SU-DHL-6 (cell line): ENCODE data around the gene P2RY14.

Experiments used
- H2AFZ ChIP-seq: fragments of 200-600 bp; sonication (generic); 2 replicates; pipeline ENCODE4 v1.6.1; 2014; ENCODE audit warnings: low read depth, mild to moderate bottlenecking, moderate library complexity, mixed read lengths, antibody characterized with exemption, low read length; ENCODE audit not compliant: severe bottlenecking
- H3F3A ChIP-seq: fragments of 200-600 bp; shearing (Covaris generic); 2 replicates; pipeline ENCODE4 v1.6.0; 2016; ENCODE audit warnings: antibody characterized with exemption, mild to moderate bottlenecking; ENCODE audit not compliant: insufficient read depth
- H3K27ac ChIP-seq: fragments of 200-600 bp; sonication (generic); 2 replicates; pipeline ENCODE4 v1.5.1; 2016; ENCODE audit warnings: low read depth, mild to moderate bottlenecking, low read length, moderate library complexity, mixed read lengths
- H3K27me3 ChIP-seq: fragments of 200-600 bp; sonication (generic), shearing (Covaris generic); 2 replicates; pipeline ENCODE4 v1.6.0; 2014; ENCODE audit warnings: mild to moderate bottlenecking, low read length
- H3K36me3 ChIP-seq: fragments of 200-600 bp; sonication (generic); 2 replicates; pipeline ENCODE4 v1.6.1; 2014; ENCODE audit warnings: mild to moderate bottlenecking, low read length, mixed read lengths
- H3K4me2 ChIP-seq: fragments of 300-600, 200-600 bp; shearing (Covaris generic), sonication (generic); 2 replicates; pipeline ENCODE4 v1.6.0; 2014; ENCODE audit warnings: low read length, low read depth, mild to moderate bottlenecking; ENCODE audit not compliant: poor library complexity, severe bottlenecking
- H3K4me3 ChIP-seq: fragments of 200-600 bp; sonication (generic); 2 replicates; pipeline ENCODE4 v1.5.1; 2014; ENCODE audit warnings: antibody characterized with exemption, low read length, mild to moderate bottlenecking, mixed read lengths; ENCODE audit not compliant: insufficient read depth, poor library complexity, severe bottlenecking
- H3K79me2 ChIP-seq: fragments of 200-600 bp; sonication (generic); 2 replicates; pipeline ENCODE4 v1.6.1; 2014; ENCODE audit warnings: mild to moderate bottlenecking, low read length, moderate library complexity; ENCODE audit not compliant: insufficient read depth
- H3K9ac ChIP-seq: fragments of 200-600 bp; sonication (generic); 2 replicates; pipeline ENCODE4 v1.7.0; 2014; ENCODE audit warnings: mild to moderate bottlenecking, low read length
- H3K9me2 ChIP-seq: fragments of 200-600 bp; sonication (generic); replicated peaks from 2 replicates; pipeline ENCODE4 v1.6.1; 2014; ENCODE audit warnings: low read length; ENCODE audit not compliant: insufficient read depth
- H3K9me3 ChIP-seq: fragments of 200-600 bp; sonication (generic); 2 replicates; pipeline ENCODE4 v1.6.1; 2014; ENCODE audit warnings: low read length, mixed read lengths; ENCODE audit not compliant: insufficient read depth
- H4K20me1 ChIP-seq: fragments of 200-600 bp; sonication (generic); 2 replicates; pipeline ENCODE4 v1.6.1; 2014; ENCODE audit warnings: low read depth, mild to moderate bottlenecking, antibody characterized with exemption, low read length, moderate library complexity, mixed read lengths
- EZH2phosphoT487 ChIP-seq: fragments of 200-600 bp; sonication (generic), shearing (Covaris generic); conservative IDR thresholded peaks from 2 replicates; pipeline ENCODE4 v1.6.1; 2018; ENCODE audit warnings: mild to moderate bottlenecking, antibody characterized with exemption, low read length, moderate library complexity, mixed read lengths
- TF ChIP-seq, protein P1 (sequence below): fragments of 200-600 bp; sonication (generic); IDR thresholded peaks from one replicate; pipeline ENCODE4 v1.5.1; 2017; ENCODE audit warnings: antibody characterized with exemption, mild to moderate bottlenecking, low read length, moderate library complexity; ENCODE audit not compliant: insufficient read depth, poor library complexity, severe bottlenecking

Gene P2RY14

DNA sequence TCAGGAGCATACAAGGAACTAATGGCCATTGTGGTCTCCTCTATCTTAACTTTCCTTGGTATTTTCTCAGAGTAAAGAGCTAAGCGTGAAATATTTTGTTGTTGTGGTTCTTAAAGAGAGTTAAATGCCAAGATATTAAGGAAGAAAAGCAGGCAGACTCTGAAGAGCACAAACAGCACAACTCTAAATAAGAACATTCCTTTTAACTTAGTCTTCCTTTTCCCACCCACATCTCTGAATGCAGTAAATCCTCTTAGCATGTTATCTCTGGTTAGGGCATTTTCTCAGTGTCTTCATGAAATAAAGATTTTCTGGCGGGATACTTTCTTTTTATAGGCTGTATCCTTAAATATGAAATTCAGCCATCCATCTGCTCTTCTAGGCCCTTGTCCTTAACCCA is 36.8 kb upstream of the P2RY14 start:
- H3K36me3 ChIP-seq, result no peaks in the 10 kb centered on the region
- H3K79me2 ChIP-seq, result no peaks in the 10 kb centered on the region
- no peaks in the 10 kb centered on the region for H3F3A ChIP-seq
- no peaks in the 10 kb centered on the region for H4K20me1 ChIP-seq
- no peak overlapping the region for H3K4me2 ChIP-seq
- H3K27me3 ChIP-seq, result no peaks in the 10 kb centered on the region
- no peak overlapping the region for H2AFZ ChIP-seq
- no peak overlapping the region for H3K4me3 ChIP-seq
- H3K27ac ChIP-seq, result no peak overlapping the region
- no peaks in the 10 kb centered on the region for H3K9me3 ChIP-seq
- TF ChIP-seq, protein P1, sequence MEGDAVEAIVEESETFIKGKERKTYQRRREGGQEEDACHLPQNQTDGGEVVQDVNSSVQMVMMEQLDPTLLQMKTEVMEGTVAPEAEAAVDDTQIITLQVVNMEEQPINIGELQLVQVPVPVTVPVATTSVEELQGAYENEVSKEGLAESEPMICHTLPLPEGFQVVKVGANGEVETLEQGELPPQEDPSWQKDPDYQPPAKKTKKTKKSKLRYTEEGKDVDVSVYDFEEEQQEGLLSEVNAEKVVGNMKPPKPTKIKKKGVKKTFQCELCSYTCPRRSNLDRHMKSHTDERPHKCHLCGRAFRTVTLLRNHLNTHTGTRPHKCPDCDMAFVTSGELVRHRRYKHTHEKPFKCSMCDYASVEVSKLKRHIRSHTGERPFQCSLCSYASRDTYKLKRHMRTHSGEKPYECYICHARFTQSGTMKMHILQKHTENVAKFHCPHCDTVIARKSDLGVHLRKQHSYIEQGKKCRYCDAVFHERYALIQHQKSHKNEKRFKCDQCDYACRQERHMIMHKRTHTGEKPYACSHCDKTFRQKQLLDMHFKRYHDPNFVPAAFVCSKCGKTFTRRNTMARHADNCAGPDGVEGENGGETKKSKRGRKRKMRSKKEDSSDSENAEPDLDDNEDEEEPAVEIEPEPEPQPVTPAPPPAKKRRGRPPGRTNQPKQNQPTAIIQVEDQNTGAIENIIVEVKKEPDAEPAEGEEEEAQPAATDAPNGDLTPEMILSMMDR, result no peak
- TF ChIP-seq EZH2phosphoT487, result no peak
- no peaks in the 10 kb centered on the region for H3K9me2 ChIP-seq
- H3K9ac ChIP-seq, result no peak overlapping the region

- H3K4me2 ChIP-seq, result no peak overlapping the region
- H3K27me3 ChIP-seq, result no peaks in the 10 kb centered on the region
- no peaks in the 10 kb centered on the region for H3K79me2 ChIP-seq
- H3K9ac ChIP-seq, result no peak overlapping the region
- no peak overlapping the region for H3K4me3 ChIP-seq
- H3K9me3 ChIP-seq, result no peaks in the 10 kb centered on the region
- H3K36me3 ChIP-seq, result no peaks in the 10 kb centered on the region
- no peak for TF ChIP-seq EZH2phosphoT487
- TF ChIP-seq, protein P1, result no peak
- H3F3A ChIP-seq, result no peaks in the 10 kb centered on the region
- no peak overlapping the region for H2AFZ ChIP-seq
- no peaks in the 10 kb centered on the region for H3K9me2 ChIP-seq
- H3K27ac ChIP-seq, result no peak overlapping the region
- no peaks in the 10 kb centered on the region for H4K20me1 ChIP-seq
These were observed 36.3 kb upstream of the P2RY14 start for GRCh38 chr3:151314593-151314992.

DNA sequence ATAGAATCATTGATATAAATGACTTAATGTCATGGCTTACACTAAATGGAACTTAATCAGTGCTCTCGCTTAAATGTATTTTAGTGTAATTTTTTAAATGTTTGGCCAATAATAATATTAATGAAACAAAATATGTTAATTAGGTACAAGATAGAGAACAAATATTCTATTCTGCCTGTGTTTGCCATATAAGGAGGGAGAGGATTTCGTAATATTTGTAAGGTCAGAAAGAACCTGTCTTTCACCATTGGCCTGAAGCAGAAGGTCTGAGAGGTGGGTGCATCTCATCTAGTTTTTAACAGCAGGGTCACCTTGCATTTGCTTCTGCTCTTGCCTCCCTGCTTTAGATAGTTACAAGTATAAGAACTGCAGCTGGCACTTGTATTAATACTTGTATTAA is 35.8 kb upstream of the P2RY14 start:
- no peak overlapping the region for H3K9ac ChIP-seq
- no peak for TF ChIP-seq EZH2phosphoT487
- TF ChIP-seq, protein P1, result no peak
- H3K79me2 ChIP-seq, result no peaks in the 10 kb centered on the region
- H3K4me2 ChIP-seq, result no peak overlapping the region
- no peaks in the 10 kb centered on the region for H3K36me3 ChIP-seq
- H4K20me1 ChIP-seq, result no peaks in the 10 kb centered on the region
- no peaks in the 10 kb centered on the region for H3K9me3 ChIP-seq
- H3K27me3 ChIP-seq, result no peaks in the 10 kb centered on the region
- no peak overlapping the region for H3K4me3 ChIP-seq
- H3K9me2 ChIP-seq, result no peaks in the 10 kb centered on the region
- H3K27ac ChIP-seq, result no peak overlapping the region
- no peak overlapping the region for H2AFZ ChIP-seq
- no peaks in the 10 kb centered on the region for H3F3A ChIP-seq
